RWPE2 (cell line): ENCODE measurements around the gene GPC5.

Source experiments
- ATAC-seq: fragments of 200-7000 bp; cut with Tn5 transposase; 3 replicates; pipeline ENCODE4 v1.9.1; 2021; ENCODE audit warnings: low read depth
- DNase-seq: peaks from one replicate; pipeline ENCODE4 v3.0.0-alpha.2; 2020; ENCODE audit warnings: low spot score
- H3K27ac ChIP-seq: fragments of 450-650 bp; 2 replicates; pipeline ENCODE4 v1.5.1; 2017; ENCODE audit warnings: mild to moderate bottlenecking; ENCODE audit not compliant: poor library complexity, severe bottlenecking
- H3K27me3 ChIP-seq: fragments of 250-450 bp; sonication (Bioruptor Pico); 2 replicates; pipeline ENCODE4 v1.5.1; 2021; ENCODE audit warnings: mild to moderate bottlenecking, moderate library complexity; ENCODE audit not compliant: insufficient read depth, poor library complexity, severe bottlenecking
- H3K36me3 ChIP-seq: fragments of 250-450 bp; sonication (Bioruptor Pico); 2 replicates; pipeline ENCODE4 v1.5.1; 2020; ENCODE audit warnings: low read depth, mild to moderate bottlenecking, moderate library complexity
- H3K4me1 ChIP-seq: fragments of 250-450 bp; sonication (Bioruptor Pico); 2 replicates; pipeline ENCODE4 v1.5.1; 2021; ENCODE audit warnings: mild to moderate bottlenecking, moderate library complexity; ENCODE audit not compliant: insufficient read depth, poor library complexity, severe bottlenecking
- H3K4me3 ChIP-seq: fragments of 250-450 bp; sonication (Bioruptor Pico); 2 replicates; pipeline ENCODE4 v1.5.1; 2021; ENCODE audit warnings: mild to moderate bottlenecking, moderate library complexity; ENCODE audit not compliant: severe bottlenecking
- H3K9me3 ChIP-seq: fragments of 250-450 bp; sonication (Bioruptor Pico); 2 replicates; pipeline ENCODE4 v1.5.1; 2021; ENCODE audit warnings: mild to moderate bottlenecking, moderate library complexity; ENCODE audit not compliant: severe bottlenecking
- TF ChIP-seq, protein P1 (sequence below): fragments of 450-650 bp; IDR thresholded peaks from one replicate; pipeline ENCODE4 v1.5.1; 2017; ENCODE audit warnings: mild to moderate bottlenecking, moderate library complexity; ENCODE audit not compliant: poor library complexity, severe bottlenecking

GPC5 gene

DNA sequence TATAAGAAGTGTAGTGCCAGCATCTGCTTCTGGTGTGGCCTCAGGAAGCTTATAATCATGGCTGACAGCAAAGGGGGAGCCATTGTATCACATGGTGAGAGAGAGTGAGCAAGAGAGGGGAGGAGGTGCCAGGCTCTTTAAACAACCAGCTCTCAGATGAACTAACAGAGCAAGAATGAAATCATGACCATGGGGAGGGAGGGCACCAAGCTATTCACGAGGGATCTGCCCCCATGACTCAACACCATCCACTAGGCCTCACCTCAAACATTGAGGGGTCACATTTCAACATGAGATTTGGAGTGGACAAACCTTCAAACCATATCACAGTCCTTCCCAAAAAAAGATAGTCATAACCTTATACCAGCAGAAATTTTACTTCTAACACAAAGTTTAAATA, 174.0 kb downstream of the GPC5 start:
- Histone ChIP-seq H3K9me3 (no peaks in the 10 kb centered on the region), H3K4me1 (peaks cover 11% of the 10 kb centered on the region), H3K27me3 (no peaks in the 10 kb centered on the region), H3K27ac (peak overlapping the region; percentile 37), H3K4me3 (no peak overlapping the region), H3K36me3 (no peaks in the 10 kb centered on the region)
- DNase-seq = no peak
- TF ChIP-seq, protein P1, sequence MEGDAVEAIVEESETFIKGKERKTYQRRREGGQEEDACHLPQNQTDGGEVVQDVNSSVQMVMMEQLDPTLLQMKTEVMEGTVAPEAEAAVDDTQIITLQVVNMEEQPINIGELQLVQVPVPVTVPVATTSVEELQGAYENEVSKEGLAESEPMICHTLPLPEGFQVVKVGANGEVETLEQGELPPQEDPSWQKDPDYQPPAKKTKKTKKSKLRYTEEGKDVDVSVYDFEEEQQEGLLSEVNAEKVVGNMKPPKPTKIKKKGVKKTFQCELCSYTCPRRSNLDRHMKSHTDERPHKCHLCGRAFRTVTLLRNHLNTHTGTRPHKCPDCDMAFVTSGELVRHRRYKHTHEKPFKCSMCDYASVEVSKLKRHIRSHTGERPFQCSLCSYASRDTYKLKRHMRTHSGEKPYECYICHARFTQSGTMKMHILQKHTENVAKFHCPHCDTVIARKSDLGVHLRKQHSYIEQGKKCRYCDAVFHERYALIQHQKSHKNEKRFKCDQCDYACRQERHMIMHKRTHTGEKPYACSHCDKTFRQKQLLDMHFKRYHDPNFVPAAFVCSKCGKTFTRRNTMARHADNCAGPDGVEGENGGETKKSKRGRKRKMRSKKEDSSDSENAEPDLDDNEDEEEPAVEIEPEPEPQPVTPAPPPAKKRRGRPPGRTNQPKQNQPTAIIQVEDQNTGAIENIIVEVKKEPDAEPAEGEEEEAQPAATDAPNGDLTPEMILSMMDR = no peak
- ATAC-seq = peak; percentile 59; the same call in 2 of the 3 replicates

DNA sequence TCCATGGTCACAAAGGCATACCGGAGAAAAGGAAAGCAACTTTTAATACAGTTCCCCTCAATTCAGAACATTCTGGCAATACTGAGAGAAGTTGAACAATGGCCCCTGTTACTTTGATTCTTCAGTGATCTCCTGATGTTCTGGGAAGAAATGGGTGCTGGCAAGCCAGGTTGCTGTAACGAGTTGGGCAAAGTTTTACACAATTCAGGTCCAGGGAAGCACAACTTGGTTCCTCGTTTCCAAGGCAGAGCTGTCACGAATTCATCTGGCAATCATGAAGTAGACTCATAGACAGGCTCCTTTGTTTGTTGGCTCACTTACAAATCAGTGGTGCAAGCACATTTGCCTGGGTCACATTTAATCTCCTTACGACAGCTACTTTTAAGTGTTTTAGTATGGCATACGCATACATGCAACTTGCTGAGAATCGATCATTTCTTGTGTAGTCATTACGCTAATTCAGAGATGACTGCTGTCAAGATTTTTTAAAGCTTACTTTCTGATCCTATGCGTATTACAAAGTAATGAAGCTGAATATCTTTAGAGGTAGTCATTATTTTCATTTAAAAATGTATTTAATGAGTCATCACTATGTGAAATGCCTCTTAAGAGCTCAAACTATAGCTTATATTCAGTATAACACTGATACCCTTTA, 174.7 kb downstream of the GPC5 start:
- ATAC-seq (peak; percentile 83), DNase-seq (no peak)
- Histone ChIP-seq H3K27ac (peak overlapping the region; percentile 37), H3K9me3 (no peaks in the 10 kb centered on the region), H3K36me3 (no peaks in the 10 kb centered on the region), H3K4me3 (no peak overlapping the region), H3K4me1 (peaks cover 11% of the 10 kb centered on the region), H3K27me3 (no peaks in the 10 kb centered on the region)
- TF ChIP-seq, protein P1 = no peak

DNA sequence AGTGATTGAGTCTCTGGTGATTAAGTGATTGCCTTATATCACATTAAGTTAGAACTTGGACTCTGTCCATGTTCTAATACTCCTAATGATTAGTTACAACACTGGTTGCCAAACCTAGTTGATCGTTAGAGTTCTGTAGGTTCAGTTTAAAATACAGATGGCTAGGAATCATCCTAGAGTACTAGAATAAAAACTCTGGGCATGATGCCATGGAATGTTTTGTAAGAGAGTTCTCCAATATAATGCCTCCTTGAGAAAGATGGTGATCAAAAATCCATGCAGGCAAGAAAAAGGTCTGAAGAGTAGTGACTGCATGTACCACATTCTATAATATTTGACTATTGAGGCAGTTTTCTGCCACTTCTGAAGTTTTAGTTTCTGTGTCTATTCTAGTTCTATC, 176.3 kb downstream of the GPC5 start:
- TF ChIP-seq, protein P1 = no peak
- H3K36me3 ChIP-seq = no peaks in the 10 kb centered on the region
- H3K4me1 ChIP-seq = peaks cover 11% of the 10 kb centered on the region
- DNase-seq (no peak), ATAC-seq (peak; percentile 40; the same call in 2 of the 3 replicates)
- no peak overlapping the region for H3K4me3 ChIP-seq
- H3K9me3 ChIP-seq = no peaks in the 10 kb centered on the region
- no peaks in the 10 kb centered on the region for H3K27me3 ChIP-seq
- H3K27ac ChIP-seq = no peak overlapping the region

DNA sequence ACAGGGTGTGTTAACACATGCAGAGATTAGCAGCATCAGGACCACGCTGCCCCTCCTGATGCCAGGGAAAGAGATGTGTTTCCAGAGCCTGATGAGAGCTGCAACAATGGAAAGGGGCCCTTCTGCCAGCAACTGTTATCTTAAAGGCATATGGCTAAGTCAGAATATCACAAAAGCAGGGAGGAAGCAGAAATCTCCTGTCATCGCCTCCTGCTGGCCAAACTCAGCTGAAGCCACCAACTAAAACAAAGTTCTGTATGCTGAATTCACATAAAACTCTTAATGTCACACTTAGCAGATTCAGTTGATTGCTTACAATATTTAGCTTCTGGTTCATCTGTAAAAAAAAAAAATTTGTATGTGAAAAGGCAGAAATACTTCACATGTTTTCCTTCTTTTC, 178.2 kb downstream of the GPC5 start:
- no peaks in the 10 kb centered on the region for H3K27me3 ChIP-seq
- no peak for DNase-seq
- H3K36me3 ChIP-seq = no peaks in the 10 kb centered on the region
- H3K4me1 ChIP-seq = peaks cover 11% of the 10 kb centered on the region
- no peak overlapping the region for H3K4me3 ChIP-seq
- H3K9me3 ChIP-seq = no peaks in the 10 kb centered on the region
- ATAC-seq = no peak
- TF ChIP-seq, protein P1 = peak; percentile 20
- no peak overlapping the region for H3K27ac ChIP-seq

DNA sequence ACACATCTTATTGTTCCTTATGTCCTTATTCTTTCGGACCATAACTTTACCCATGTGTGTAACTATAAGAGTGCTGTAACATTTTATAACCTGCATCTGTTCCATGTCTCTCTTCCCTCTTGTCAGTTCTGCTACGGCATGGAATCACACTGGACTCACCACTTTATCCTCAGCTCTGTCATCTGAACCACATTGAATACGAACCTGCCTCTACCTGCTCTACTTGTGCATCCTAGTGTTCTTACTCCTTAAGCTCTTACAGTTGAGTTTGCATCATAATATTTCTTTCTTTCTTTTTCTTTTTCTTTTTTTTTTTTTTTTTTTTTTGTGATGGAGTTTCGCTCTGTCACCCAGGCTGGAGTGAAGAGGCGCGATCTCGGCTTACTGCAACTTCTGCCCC, 180.9 kb downstream of the GPC5 start:
- no peak for ATAC-seq
- no peaks in the 10 kb centered on the region for H3K27me3 ChIP-seq
- no peak overlapping the region for H3K27ac ChIP-seq
- TF ChIP-seq, protein P1 = no peak
- no peak overlapping the region for H3K4me3 ChIP-seq
- H3K9me3 ChIP-seq = no peaks in the 10 kb centered on the region
- no peaks in the 10 kb centered on the region for H3K36me3 ChIP-seq
- no peaks in the 10 kb centered on the region for H3K4me1 ChIP-seq
- DNase-seq = no peak
